GM18505 (cell line): ENCODE results near the gene MUC3A.
"Not testable (repeated sequence)": the region's sequence is repeated elsewhere in the genome, so short reads cannot be mapped to it uniquely, and the experiment has no call there.

ENCODE experiments used
- ATAC-seq: cut with Tn5 transposase; IDR thresholded peaks from one replicate; pipeline ENCODE4 v1.9.1; 2021; ENCODE audit not compliant: unreplicated experiment
- POLR2A ChIP-seq: IDR thresholded peaks from 4 replicates; pipeline ENCODE4 v1.6.1; 2011; ENCODE audit warnings: borderline replicate concordance; ENCODE audit not compliant: insufficient read depth, insufficient read length; ENCODE audit errors: extremely low read depth

The MUC3A gene

DNA sequence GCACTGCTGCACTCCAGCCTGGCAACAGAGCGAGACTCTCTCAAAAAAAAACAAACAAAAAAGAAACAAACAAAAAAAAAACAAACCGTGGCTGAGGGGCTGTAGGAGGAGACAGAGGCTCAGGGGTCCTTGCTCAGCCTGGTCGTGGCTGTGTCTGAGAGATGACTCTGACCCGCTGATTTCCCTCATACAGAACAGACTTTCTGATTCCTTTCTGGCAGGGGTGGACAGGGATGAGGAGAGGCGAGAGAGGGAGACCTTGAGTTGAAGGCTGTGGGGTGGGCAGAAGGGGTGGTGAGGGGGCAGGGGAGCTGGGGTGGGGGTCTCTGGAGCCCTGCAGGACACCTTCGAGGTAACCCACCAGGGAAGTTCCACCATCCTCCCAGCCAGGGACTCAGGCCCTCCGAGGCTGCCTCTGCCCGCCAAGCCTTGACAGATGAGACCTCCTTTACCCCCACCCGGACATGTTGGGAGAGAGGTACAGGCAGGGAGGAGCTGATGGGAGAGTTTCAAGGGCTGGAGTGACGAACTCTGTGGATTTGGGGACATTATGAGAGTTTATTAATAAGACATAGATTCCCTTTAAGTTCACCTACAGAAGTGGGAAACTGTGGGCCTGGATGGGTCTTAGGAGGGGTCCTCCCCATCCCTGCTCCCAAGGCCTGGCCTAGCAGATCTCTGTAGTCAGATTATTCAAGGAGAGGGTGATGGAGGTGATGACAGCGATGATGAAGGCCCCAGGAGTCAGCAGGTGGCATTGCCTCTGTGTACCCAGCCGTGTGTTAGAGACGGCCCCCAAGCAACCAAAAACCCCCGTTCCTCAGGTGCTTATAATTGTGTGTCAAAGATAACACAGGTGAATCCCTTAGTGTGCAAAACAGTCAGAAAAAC is 22.0 kb downstream of the MUC3A start:
- ATAC-seq, result no peak
- TF ChIP-seq POLR2A, result no peak

GRCh38 chr7:100972002-100972347 is 22.6 kb downstream of the MUC3A start:
- TF ChIP-seq POLR2A, result no peak
- no peak for ATAC-seq

GRCh38 chr7:100974021-100974420 is 24.7 kb downstream of the MUC3A start:
- no peak for ATAC-seq
- no peak for TF ChIP-seq POLR2A

DNA sequence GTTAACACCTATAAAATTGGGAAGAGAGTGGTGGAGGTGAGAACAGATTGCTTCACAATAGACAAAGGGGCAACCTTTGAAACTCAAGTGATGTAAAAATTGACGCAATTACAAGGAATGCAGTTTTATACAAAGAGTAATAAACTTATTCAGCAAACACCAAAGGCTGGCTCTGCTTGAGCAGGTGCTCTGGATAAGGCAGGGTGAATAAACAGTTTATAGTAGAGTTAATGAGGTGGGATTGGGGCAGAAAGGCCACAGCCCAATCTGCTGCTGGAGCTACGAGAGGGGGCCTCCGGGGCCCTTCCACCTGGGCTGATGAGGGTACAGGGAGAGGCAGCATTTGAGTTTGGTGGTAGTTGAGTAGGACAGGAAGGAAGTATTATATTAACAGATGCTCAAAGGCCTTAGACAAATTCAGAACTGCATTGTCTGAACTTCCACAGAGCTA is 26.1 kb downstream of the MUC3A start:
- no peak for ATAC-seq
- TF ChIP-seq POLR2A, result no peak

DNA sequence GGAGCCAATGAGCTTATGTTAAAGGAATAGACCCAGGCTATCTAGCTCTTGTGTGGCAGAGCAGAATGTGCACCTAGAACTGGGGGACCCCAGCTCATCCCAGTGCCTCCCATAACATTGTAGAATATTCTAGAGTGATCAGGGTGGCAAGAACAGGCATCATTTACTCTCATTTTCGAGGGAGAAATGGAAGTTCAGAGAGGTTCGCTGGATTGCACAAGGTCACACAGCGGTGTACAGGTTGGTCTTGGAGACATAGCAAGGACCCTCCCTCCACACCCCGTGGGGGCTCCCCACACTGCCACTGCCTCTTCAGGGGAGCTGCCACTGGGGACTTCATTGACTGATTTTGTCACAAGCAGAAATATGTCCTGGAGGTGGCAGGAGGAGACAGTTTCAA is 29.0 kb downstream of the MUC3A start:
- TF ChIP-seq POLR2A, result no peak
- ATAC-seq, result no peak

GRCh38 chr7:100983451-100984187 is 34.3 kb downstream of the MUC3A start:
- no peak for ATAC-seq
- TF ChIP-seq POLR2A, result no peak

- ATAC-seq, result not testable (repeated sequence)
These were observed 35.0 kb downstream of the MUC3A start for GRCh38 chr7:100984241-100984918.

DNA sequence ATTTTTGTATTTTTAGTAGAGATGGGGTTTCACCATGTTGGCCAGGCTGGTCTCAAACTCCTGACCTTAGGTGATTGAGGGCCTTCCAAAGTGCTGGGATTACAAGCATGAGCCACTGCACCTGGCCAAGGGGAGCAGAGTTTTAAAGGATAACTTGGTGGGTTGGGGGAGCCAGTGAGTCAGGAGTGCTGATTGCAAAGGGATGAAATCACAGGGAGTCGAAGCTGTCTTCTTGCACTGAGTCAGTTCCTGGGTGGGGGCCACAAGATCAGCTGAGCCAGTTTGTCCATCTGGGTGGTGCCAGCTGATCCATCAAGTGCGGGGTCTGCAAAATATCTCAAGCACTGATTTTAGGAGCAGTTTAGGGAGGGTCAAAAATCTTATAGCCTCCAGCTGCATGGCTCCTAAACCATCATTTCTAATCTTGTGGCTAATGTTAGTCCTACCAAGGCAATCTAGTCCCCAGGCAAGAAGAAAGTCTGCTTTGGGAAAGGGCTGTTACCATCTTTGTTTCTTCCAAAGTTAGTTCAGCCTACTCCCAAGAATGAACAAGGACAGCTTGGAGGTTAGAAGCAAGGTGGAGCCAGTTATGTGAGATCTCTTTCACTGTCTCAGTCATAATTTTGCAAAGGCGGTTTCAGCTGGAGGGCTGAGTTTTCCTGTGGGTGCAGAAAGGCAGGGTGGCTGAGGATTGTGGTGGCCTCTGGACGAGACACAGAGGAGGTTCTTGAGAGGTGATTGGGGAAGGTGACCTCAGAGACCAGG is 35.9 kb downstream of the MUC3A start:
- ATAC-seq, result not testable (repeated sequence)

GRCh38 chr7:100991631-100992030 is 42.3 kb downstream of the MUC3A start:
- ATAC-seq, result no peak
- no peak for TF ChIP-seq POLR2A

DNA sequence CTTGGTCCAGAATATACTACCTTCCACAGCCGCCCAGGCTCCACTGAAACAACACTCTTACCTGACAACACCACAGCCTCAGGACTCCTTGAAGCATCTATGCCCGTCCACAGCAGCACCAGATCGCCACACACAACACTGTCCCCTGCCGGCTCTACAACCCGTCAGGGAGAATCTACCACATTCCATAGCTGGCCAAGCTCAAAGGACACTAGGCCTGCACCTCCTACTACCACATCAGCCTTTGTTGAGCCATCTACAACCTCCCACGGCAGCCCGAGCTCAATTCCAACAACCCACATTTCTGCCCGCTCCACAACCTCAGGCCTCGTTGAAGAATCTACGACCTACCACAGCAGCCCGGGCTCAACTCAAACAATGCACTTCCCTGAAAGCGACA is 42.9 kb downstream of the MUC3A start:
- not testable (repeated sequence) for ATAC-seq

GRCh38 chr7:100994671-100995070 is 45.3 kb downstream of the MUC3A start:
- ATAC-seq, result not testable (repeated sequence)

DNA sequence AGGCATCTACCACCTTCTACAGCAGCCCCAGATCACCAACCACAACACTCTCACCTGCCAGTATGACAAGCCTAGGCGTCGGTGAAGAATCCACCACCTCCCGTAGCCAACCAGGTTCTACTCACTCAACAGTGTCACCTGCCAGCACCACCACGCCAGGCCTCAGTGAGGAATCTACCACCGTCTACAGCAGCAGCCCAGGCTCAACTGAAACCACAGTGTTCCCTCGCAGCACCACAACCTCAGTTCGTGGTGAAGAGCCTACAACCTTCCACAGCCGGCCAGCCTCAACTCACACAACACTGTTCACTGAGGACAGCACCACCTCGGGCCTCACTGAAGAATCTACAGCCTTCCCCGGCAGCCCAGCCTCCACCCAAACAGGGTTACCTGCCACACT is 49.2 kb downstream of the MUC3A start:
- not testable (repeated sequence) for ATAC-seq

DNA sequence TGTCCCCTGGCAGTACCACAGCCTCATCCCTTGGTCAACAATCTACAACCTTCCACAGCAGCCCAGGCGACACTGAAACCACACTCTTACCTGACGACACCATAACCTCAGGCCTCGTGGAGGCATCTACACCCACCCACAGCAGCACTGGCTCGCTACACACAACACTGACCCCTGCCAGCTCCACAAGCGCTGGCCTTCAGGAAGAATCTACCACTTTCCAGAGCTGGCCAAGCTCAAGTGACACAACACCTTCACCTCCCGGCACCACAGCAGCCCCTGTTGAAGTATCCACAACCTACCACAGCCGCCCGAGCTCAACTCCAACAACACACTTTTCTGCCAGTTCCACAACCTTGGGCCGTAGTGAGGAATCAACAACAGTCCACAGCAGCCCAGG is 50.0 kb downstream of the MUC3A start:
- not testable (repeated sequence) for ATAC-seq

DNA sequence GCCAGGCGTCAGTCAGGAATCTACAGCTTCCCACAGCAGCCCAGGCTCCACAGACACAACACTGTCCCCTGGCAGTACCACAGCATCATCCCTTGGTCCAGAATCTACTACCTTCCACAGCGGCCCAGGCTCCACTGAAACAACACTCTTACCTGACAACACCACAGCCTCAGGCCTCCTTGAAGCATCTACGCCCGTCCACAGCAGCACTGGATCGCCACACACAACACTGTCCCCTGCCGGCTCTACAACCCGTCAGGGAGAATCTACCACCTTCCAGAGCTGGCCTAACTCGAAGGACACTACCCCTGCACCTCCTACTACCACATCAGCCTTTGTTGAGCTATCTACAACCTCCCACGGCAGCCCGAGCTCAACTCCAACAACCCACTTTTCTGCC is 50.7 kb downstream of the MUC3A start:
- not testable (repeated sequence) for ATAC-seq

- ATAC-seq, result not testable (repeated sequence)
These were observed 53.0 kb downstream of the MUC3A start for GRCh38 chr7:101002333-101002732.

DNA sequence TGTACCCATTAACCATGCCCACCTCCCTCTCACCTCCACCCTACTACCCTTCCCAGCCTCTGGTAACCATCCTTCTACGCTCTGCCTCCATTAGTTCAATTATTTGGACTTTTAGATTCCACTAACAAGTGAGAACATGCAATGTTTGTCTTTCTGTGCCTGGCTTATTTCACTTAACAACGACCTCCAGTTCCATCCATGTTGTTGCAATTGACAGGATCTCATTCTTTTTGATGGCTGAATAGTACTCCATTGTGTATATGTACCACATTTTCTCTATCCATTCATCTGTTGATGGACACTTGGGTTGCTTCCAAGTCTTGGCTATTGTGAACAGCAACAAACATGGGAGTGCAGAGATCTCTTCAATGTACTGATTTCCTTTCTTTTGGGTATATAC is 58.0 kb downstream of the MUC3A start:
- not testable (repeated sequence) for ATAC-seq
